ENCODE data around the gene NCAPH2.
A peak's percentile ranks its signal among the peaks of the same experiment; 100 is the strongest.

NCAPH2 gene

GRCh38 chr22:50474710-50475651 is 33.0 kb upstream of the NCAPH2 start, which contains the start of gene SBF1:
SBF1 (minus strand) TSS chr22:50475035; CDS start chr22:50474840, 195 bp downstream.
- DNase-seq (ENCODE audit: low spot score) = peak; percentile 92

GRCh38 chr22:50475652-50476002 is 32.4 kb upstream of the NCAPH2 start:
- no peak for DNase-seq (ENCODE audit: low spot score)

- DNase-seq (ENCODE audit: low spot score) = no peak
Observed at GRCh38 chr22:50476868-50477267, 31.2 kb upstream of the NCAPH2 start.

- DNase-seq (ENCODE audit: low spot score) = no peak
Observed at GRCh38 chr22:50477923-50478322, 30.1 kb upstream of the NCAPH2 start.

- DNase-seq (ENCODE audit: low spot score) = no peak
Observed at GRCh38 chr22:50479721-50480120, 28.3 kb upstream of the NCAPH2 start.

- no peak for DNase-seq (ENCODE audit: low spot score)
Observed at GRCh38 chr22:50481045-50481439, 27.0 kb upstream of the NCAPH2 start.

GRCh38 chr22:50481440-50482106 is 26.5 kb upstream of the NCAPH2 start, which contains the start of gene ADM2:
ADM2 (plus strand) TSS chr22:50481543; CDS start chr22:50481848, 305 bp downstream.
- DNase-seq (ENCODE audit: low spot score) = no peak

GRCh38 chr22:50482107-50483074 is 25.6 kb upstream of the NCAPH2 start:
- DNase-seq (ENCODE audit: low spot score) = no peak

- no peak for DNase-seq (ENCODE audit: low spot score)
Observed at GRCh38 chr22:50483106-50483505, 24.9 kb upstream of the NCAPH2 start.

- no peak for DNase-seq (ENCODE audit: low spot score)
Observed at GRCh38 chr22:50483556-50483955, 24.5 kb upstream of the NCAPH2 start.

GRCh38 chr22:50483977-50484853 is 23.8 kb upstream of the NCAPH2 start:
- no peak for DNase-seq (ENCODE audit: low spot score)

GRCh38 chr22:50485221-50486131 is 22.5 kb upstream of the NCAPH2 start:
- no peak for DNase-seq (ENCODE audit: low spot score)

GRCh38 chr22:50486561-50487289 is 21.3 kb upstream of the NCAPH2 start, which contains the start of gene MIOX:
MIOX (plus strand) TSS chr22:50486859; CDS start chr22:50486898, 39 bp downstream.
- no peak for DNase-seq (ENCODE audit: low spot score)

- DNase-seq (ENCODE audit: low spot score) = no peak
Observed at GRCh38 chr22:50487290-50488005, 20.6 kb upstream of the NCAPH2 start.

- no peak for DNase-seq (ENCODE audit: low spot score)
Observed at GRCh38 chr22:50488006-50488677, 19.9 kb upstream of the NCAPH2 start.

GRCh38 chr22:50488886-50489285 is 19.1 kb upstream of the NCAPH2 start:
- DNase-seq (ENCODE audit: low spot score) = no peak

- DNase-seq (ENCODE audit: low spot score) = no peak
Observed at GRCh38 chr22:50489363-50490243, 18.4 kb upstream of the NCAPH2 start.

All from cerebellar cortex (tissue), 1 donor.